Fibroblast of lung (primary cell): ENCODE measurements around the gene GALNT18. TPM values are rescaled to one million over a fixed set of nuclear protein-coding genes. Genes with fewer than 3 reads are reported as not detected.

Experiments
- DNase-seq, 2 donors: peaks; one replicate each; pipeline versions ENCODE4 v3.0.0 to v3.0.0-alpha.2; 2010; ENCODE audit warnings: low read depth in 2 of 2
- H2AFZ ChIP-seq: 2 replicates; pipeline ENCODE4 v1.5.1; 2012; ENCODE audit warnings: low read length, control low read depth, inconsistent platforms
- H3K27ac ChIP-seq: 2 replicates; pipeline ENCODE4 v1.5.1; 2011; ENCODE audit warnings: low read length, control low read depth; ENCODE audit not compliant: insufficient read depth
- H3K27me3 ChIP-seq: 2 replicates; pipeline ENCODE4 v1.5.1; 2011; ENCODE audit warnings: mild to moderate bottlenecking, low read length; ENCODE audit not compliant: control insufficient read depth, insufficient read depth
- H3K36me3 ChIP-seq: 2 replicates; pipeline ENCODE4 v1.5.1; 2011; ENCODE audit warnings: low read length; ENCODE audit not compliant: control insufficient read depth, insufficient read depth
- H3K4me1 ChIP-seq: 2 replicates; pipeline ENCODE4 v1.5.1; 2011; ENCODE audit warnings: low read length; ENCODE audit not compliant: control insufficient read depth, insufficient read depth; ENCODE audit errors: extremely low read depth
- H3K4me2 ChIP-seq: 2 replicates; pipeline ENCODE4 v1.5.1; 2011; ENCODE audit warnings: low read length, control low read depth; ENCODE audit not compliant: insufficient read depth; ENCODE audit errors: extremely low read depth
- H3K4me3 ChIP-seq, 4 experiments: fragments of 200-600 bp in 1 of 4; sonication (generic) in 1 of 4; replicated peaks in 1 of 4; 2 replicates each; pipeline ENCODE4 v1.5.1; 2011 to 2016; ENCODE audit warnings: low read length in 4 of 4, low read depth in 3 of 4, mild to moderate bottlenecking in 3 of 4, control low read depth in 2 of 4, inconsistent platforms in 1 of 4, mixed read lengths in 1 of 4; ENCODE audit not compliant: insufficient read depth in 1 of 4; ENCODE audit errors: control extremely low read depth in 1 of 4
- H3K79me2 ChIP-seq: 2 replicates; pipeline ENCODE4 v1.5.1; 2012; ENCODE audit warnings: mild to moderate bottlenecking, low read length, inconsistent platforms; ENCODE audit not compliant: control insufficient read depth, insufficient read depth
- H3K9ac ChIP-seq: 2 replicates; pipeline ENCODE4 v1.5.1; 2011; ENCODE audit warnings: mild to moderate bottlenecking, low read length, control low read depth; ENCODE audit not compliant: insufficient read depth
- H3K9me3 ChIP-seq: 2 replicates; pipeline ENCODE4 v1.5.1; 2012; ENCODE audit warnings: low read depth, low read length; ENCODE audit not compliant: control insufficient read depth, insufficient read depth
- H4K20me1 ChIP-seq: 2 replicates; pipeline ENCODE4 v1.5.1; 2011; ENCODE audit warnings: low read length; ENCODE audit not compliant: control insufficient read depth, insufficient read depth; ENCODE audit errors: extremely low read depth
- EZH2 ChIP-seq: IDR thresholded peaks from 2 replicates; pipeline ENCODE4 v1.5.1; 2012; ENCODE audit warnings: low read length, control low read depth, mild to moderate bottlenecking; ENCODE audit errors: missing control alignments
- polyA plus RNA-seq, 2 donors: library from polyadenylated mRNA; depleted of rRNA in 1 of 2; stranded (reverse) in 1 of 2; unstranded in 1 of 2; fragments of >200 nt; gene quantifications; 2 replicates each; pipeline ENCODE4 v1.2.1, GENCODE V29; 2011 to 2012; ENCODE audit warnings: missing spikeins in 1 of 2
- total RNA-seq: library from RNA; depleted of rRNA; stranded (reverse); fragments of >200 nt; gene quantifications from 2 replicates; pipeline ENCODE4 v1.2.1, GENCODE V29; 2014
- TF ChIP-seq, protein P1 (sequence below), 2 donors: IDR thresholded peaks in 1 of 2; conservative IDR thresholded peaks in 1 of 2; 1 replicate in 1 of 2; 2 replicates in 1 of 2; pipeline ENCODE4 v1.5.1; 2011 to 2012; ENCODE audit warnings: low read length in 2 of 2, control low read depth in 1 of 2, inconsistent platforms in 1 of 2, low read depth in 1 of 2, mild to moderate bottlenecking in 1 of 2

Gene GALNT18
- total and polyA plus RNA-seq, 2 donors (not counting 1 experiment from before 2014, with no cell fraction given), result 0.50 to 19.3 TPM

DNA sequence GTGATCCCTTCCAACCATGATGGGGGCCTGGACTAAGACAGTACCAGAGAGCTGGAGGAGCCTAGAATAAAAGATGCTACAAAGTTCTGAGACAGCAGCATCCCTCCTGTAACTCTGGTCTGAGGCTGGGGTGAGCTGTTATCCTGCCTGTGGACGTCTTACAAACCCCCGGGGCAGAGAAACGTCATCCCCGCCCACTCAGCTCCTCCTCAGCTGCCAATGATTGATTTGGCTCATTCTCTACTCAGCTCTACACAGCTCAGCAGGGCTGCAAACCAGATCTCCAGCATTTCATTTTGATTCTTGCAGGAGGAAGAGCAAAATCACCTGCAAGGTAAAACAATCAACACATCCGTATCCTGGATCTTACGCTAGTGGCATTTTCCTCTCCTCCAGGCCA, 324.2 kb downstream of the GALNT18 start:
- Histone ChIP-seq H3K4me1 (no peaks in the 10 kb centered on the region), H3K4me3 (no peak overlapping the region), H3K9ac (no peak overlapping the region), H3K27ac (no peak overlapping the region), H3K4me2 (no peak overlapping the region), H3K27me3 (no peaks in the 10 kb centered on the region), H3K36me3 (no peaks in the 10 kb centered on the region), H4K20me1 (no peaks in the 10 kb centered on the region), H3K9me3 (no peaks in the 10 kb centered on the region), H3K79me2 (no peaks in the 10 kb centered on the region), H2AFZ (no peak overlapping the region)
- no peak for DNase-seq
- no peak for TF ChIP-seq EZH2
- TF ChIP-seq, protein P1, sequence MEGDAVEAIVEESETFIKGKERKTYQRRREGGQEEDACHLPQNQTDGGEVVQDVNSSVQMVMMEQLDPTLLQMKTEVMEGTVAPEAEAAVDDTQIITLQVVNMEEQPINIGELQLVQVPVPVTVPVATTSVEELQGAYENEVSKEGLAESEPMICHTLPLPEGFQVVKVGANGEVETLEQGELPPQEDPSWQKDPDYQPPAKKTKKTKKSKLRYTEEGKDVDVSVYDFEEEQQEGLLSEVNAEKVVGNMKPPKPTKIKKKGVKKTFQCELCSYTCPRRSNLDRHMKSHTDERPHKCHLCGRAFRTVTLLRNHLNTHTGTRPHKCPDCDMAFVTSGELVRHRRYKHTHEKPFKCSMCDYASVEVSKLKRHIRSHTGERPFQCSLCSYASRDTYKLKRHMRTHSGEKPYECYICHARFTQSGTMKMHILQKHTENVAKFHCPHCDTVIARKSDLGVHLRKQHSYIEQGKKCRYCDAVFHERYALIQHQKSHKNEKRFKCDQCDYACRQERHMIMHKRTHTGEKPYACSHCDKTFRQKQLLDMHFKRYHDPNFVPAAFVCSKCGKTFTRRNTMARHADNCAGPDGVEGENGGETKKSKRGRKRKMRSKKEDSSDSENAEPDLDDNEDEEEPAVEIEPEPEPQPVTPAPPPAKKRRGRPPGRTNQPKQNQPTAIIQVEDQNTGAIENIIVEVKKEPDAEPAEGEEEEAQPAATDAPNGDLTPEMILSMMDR (conservative IDR thresholded peaks at IDR 0.05 in 1 of 2, IDR thresholded peaks at IDR 0.05 in 1 of 2; ENCODE audit: low read depth in 1 of 2, low read length in 2 of 2), result no peak

DNA sequence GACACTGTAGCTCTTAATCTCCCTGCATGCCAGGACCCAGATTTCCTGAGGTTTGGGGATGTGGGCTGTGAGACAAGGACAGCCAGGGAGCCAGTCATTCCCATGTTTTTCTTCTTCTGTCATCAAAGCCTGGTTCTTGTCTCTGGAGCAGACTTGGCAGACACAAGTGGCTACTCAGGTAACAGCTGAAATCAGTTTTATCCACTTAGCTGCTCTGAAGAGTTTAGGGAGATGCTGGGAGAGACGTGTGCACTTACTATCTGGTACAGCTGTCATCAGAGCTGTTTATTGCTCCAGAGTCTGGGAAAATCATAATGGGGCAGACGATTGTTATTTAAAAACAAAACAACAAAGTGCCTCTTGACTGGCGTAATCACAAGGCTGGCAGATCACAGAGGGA, 325.4 kb downstream of the GALNT18 start:
- no peaks in the 10 kb centered on the region for H3K36me3 ChIP-seq
- no peaks in the 10 kb centered on the region for H3K27me3 ChIP-seq
- H3K4me3 ChIP-seq, result no peak overlapping the region
- no peaks in the 10 kb centered on the region for H4K20me1 ChIP-seq
- H3K9me3 ChIP-seq, result no peaks in the 10 kb centered on the region
- no peaks in the 10 kb centered on the region for H3K4me1 ChIP-seq
- no peak overlapping the region for H3K27ac ChIP-seq
- H3K9ac ChIP-seq, result no peak overlapping the region
- no peak overlapping the region for H3K4me2 ChIP-seq
- H3K79me2 ChIP-seq, result no peaks in the 10 kb centered on the region
- H2AFZ ChIP-seq, result no peak overlapping the region
- TF ChIP-seq EZH2, result no peak
- TF ChIP-seq, protein P1 (conservative IDR thresholded peaks at IDR 0.05 in 1 of 2, IDR thresholded peaks at IDR 0.05 in 1 of 2; ENCODE audit: low read depth in 1 of 2, low read length in 2 of 2), result no peak
- no peak for DNase-seq

DNA sequence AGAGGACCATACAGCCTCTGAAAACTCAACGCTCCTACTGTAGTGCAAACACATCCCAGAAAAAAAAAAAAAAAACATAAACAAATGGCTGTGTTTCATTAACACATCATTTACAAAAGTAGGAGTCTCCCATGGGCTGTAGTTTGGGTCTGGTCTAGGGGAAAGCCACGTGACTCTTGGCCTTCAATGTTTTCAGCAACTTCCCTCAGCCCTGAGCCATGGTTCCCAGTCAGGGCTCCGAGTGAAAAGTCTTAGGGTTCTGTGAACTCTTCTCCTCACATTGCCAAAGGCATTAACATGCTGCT, 327.3 kb downstream of the GALNT18 start:
- TF ChIP-seq, protein P1 (conservative IDR thresholded peaks at IDR 0.05 in 1 of 2, IDR thresholded peaks at IDR 0.05 in 1 of 2; ENCODE audit: low read depth in 1 of 2, low read length in 2 of 2), result no peak
- TF ChIP-seq EZH2, result no peak
- Histone ChIP-seq H3K36me3 (no peaks in the 10 kb centered on the region), H3K9ac (no peak overlapping the region), H3K27ac (no peak overlapping the region), H3K79me2 (no peaks in the 10 kb centered on the region), H2AFZ (no peak overlapping the region), H3K4me1 (no peaks in the 10 kb centered on the region), H3K27me3 (no peaks in the 10 kb centered on the region), H3K4me3 (no peak overlapping the region), H3K9me3 (no peaks in the 10 kb centered on the region), H4K20me1 (no peaks in the 10 kb centered on the region), H3K4me2 (no peak overlapping the region)
- DNase-seq, result no peak
